Psoas muscle (tissue), 8 donors: ENCODE measurements around the gene SLC39A8. TPM values are rescaled to one million over a fixed set of nuclear protein-coding genes. Genes with fewer than 3 reads are reported as not detected.

Source experiments
- ATAC-seq, 4 donors: fragments of 200-7000 bp; cut with Tn5 transposase; one replicate each; pipeline ENCODE4 v1.9.1; 2020; ENCODE audit warnings: moderate library complexity in 3 of 4, mild to moderate bottlenecking in 2 of 4
- DNase-seq, 2 donors: peaks; one replicate each; pipeline ENCODE4 v3.0.0-alpha.2; 2020
- H3K27ac ChIP-seq: fragments of 200-600 bp; one replicate; pipeline ENCODE4 v1.8.0; 2022
- H3K27me3 ChIP-seq, 3 donors: fragments of 200-600 bp in 1 of 3; one replicate each; pipeline versions ENCODE4 v1.6.1 to v1.8.0; 2013 to 2022; ENCODE audit warnings: low read length in 2 of 3, mild to moderate bottlenecking in 2 of 3, moderate library complexity in 1 of 3; ENCODE audit not compliant: insufficient read depth in 3 of 3
- H3K36me3 ChIP-seq, 2 donors: fragments of 200-600 bp in 1 of 2; one replicate each; pipeline versions ENCODE4 v1.6.1 to v1.8.0; 2013 to 2022; ENCODE audit warnings: low read depth in 1 of 2, mild to moderate bottlenecking in 1 of 2, moderate library complexity in 1 of 2; ENCODE audit not compliant: insufficient read depth in 1 of 2
- H3K4me1 ChIP-seq: fragments of 200-600 bp; one replicate; pipeline ENCODE4 v1.8.0; 2022
- H3K4me3 ChIP-seq: fragments of 200-600 bp; one replicate; pipeline ENCODE4 v1.8.0; 2022; ENCODE audit warnings: mild to moderate bottlenecking
- H3K9me3 ChIP-seq: fragments of 200-600 bp; one replicate; pipeline ENCODE4 v1.8.0; 2022
- CTCF ChIP-seq: fragments of 200-600 bp; IDR thresholded peaks from one replicate; pipeline ENCODE4 v1.8.0; 2022; ENCODE audit warnings: antibody characterized with exemption
- WGBS, 3 donors: extraction: QIAGEN DNeasy Blood & Tissue Kit; methylation state at CpG; one replicate each; pipeline versions ENCODE4 v1.1.6 to v1.1.7; 2013; 5-methylcytosine and 5-hydroxymethylcytosine counted together
- intact Hi-C, 2 donors: fragments of 100-400 bp; cut with DNase I; formaldehyde crosslinking; loops; one replicate each; pipeline versions ENCODE4 v1.11.0 to v1.14.2; 2022
- long read RNA-seq, 2 donors: library from polyadenylated mRNA; unstranded; transcript quantifications; one replicate each; pipeline ENCODE4 v2.0.0, GENCODE V29; 2021
- polyA plus RNA-seq, 3 donors: library from polyadenylated mRNA; stranded (reverse); fragments of 200-250 nt; gene quantifications; one replicate each; pipeline ENCODE4 v1.2.3, GENCODE V29; 2013
- total RNA-seq, 4 donors: library from RNA; stranded (reverse); fragmentation: NEBNext Ultra II Directional in 2 of 4; extraction: Animal tissue kit (Norgen Biotek cat#: 25700) in 2 of 4; gene quantifications; one replicate each; pipeline versions ENCODE4 v1.2.1 to v1.2.4, GENCODE V29; 2021 to 2023
- donor health status: healthy with polysubstance abuse.
- donor health status: DM: no; HTN: no; CAD: no; lungs with moderate emphysema.
- donor health status: Bipolar disorder and iron deficiency.
- donor health status: healthy.
- donor health status: DM: yes; HTN: yes; CAD: no.
- donor health status: DM: no; HTN: no; CAD: no.
- donor health status: DM: no; HTN: no; CAD: no.
- donor health status: DM: yes; HTN: yes; CAD: no.

The SLC39A8 gene
- total RNA-seq (1 to 10 TPM; 1.3 to 3.6 (median 2.8) TPM), polyA plus RNA-seq (1 to 10 TPM in 2 of 3 donors, under 1 TPM in 1; 0.66 to 1.7 (median 1.1) TPM)
- long read RNA-seq, donor 1, partial matches to known transcripts = 0 of 3 reads
- long read RNA-seq, donor 1, other reads (novel, unspliced or antisense) = 0 of 3 reads
- long read RNA-seq, donor 2, partial matches to known transcripts = 0 of 2 reads
- long read RNA-seq, donor 2, other reads (novel, unspliced or antisense) = 0 of 2 reads

GRCh38 chr4:102344954-102345794 lies at the start of gene SLC39A8:
SLC39A8 (minus strand) TSS chr4:102345482; CDS start chr4:102344662, 820 bp downstream.
- Histone ChIP-seq H3K27ac (peak within 1 kb of the TSS; percentile 42), H3K36me3 (no peaks in the 10 kb centered on the region), H3K9me3 (no peaks in the 10 kb centered on the region), H3K4me3 (peak within 1 kb of the TSS; percentile 72), H3K27me3 (peaks cover 0 to 3% (median 0%) of the 10 kb centered on the region in 3 donors), H3K4me1 (no peaks in the 10 kb centered on the region)
- 0 to 1% (median 0%) methylated on average over 52 to 54 of the region's 54 CpGs for WGBS, 3 donors
- ATAC-seq (peak; percentile 87 to 96 (median 93)), DNase-seq (peak; percentile 83 to 85)
- TF ChIP-seq CTCF = peak; percentile 66
- intact Hi-C loops = no loop called here

- intact Hi-C loops = no loop called here
- H3K36me3 ChIP-seq = no peaks in the 10 kb centered on the region
- H3K4me1 ChIP-seq = no peaks in the 10 kb centered on the region
- no peak for TF ChIP-seq CTCF
- H3K9me3 ChIP-seq = no peaks in the 10 kb centered on the region
- DNase-seq = no peak
- H3K4me3 ChIP-seq = no peak overlapping the region
- no peak overlapping the region for H3K27ac ChIP-seq
- ATAC-seq = no peak
- H3K27me3 ChIP-seq = no peaks in the 10 kb centered on the region
- 68 to 78% (median 70%) methylated on average over 4 of the region's 4 CpGs for WGBS, 3 donors
Measured at GRCh38 chr4:102392033-102392744, 46.9 kb upstream of the SLC39A8 start.

GRCh38 chr4:102390438-102390837 lies 45.2 kb upstream of the SLC39A8 start:
- intact Hi-C loops = no loop called here
- DNase-seq (no peak), ATAC-seq (no peak)
- H3K27ac ChIP-seq = no peak overlapping the region
- no peaks in the 10 kb centered on the region for H3K4me1 ChIP-seq
- H3K9me3 ChIP-seq = no peaks in the 10 kb centered on the region
- WGBS, 3 donors = 62 to 87% (median 79%) methylated on average over 2 of the region's 2 CpGs
- no peaks in the 10 kb centered on the region for H3K27me3 ChIP-seq
- H3K36me3 ChIP-seq = no peaks in the 10 kb centered on the region
- no peak overlapping the region for H3K4me3 ChIP-seq
- no peak for TF ChIP-seq CTCF

- DNase-seq (no peak), ATAC-seq (no peak)
- H3K27ac ChIP-seq = no peak overlapping the region
- intact Hi-C loops = no loop called here
- H3K9me3 ChIP-seq = no peaks in the 10 kb centered on the region
- H3K4me1 ChIP-seq = no peaks in the 10 kb centered on the region
- no peaks in the 10 kb centered on the region for H3K36me3 ChIP-seq
- no peaks in the 10 kb centered on the region for H3K27me3 ChIP-seq
- H3K4me3 ChIP-seq = no peak overlapping the region
- TF ChIP-seq CTCF = no peak
Measured at GRCh38 chr4:102388611-102389010, 43.3 kb upstream of the SLC39A8 start.
